SK-N-SH treated with all-trans-retinoic acid at 6 μM for 48 hours (cell line): ENCODE results near the gene COL6A3.

Experiments used
- ARNTL ChIP-seq: fragments of 450-650 bp; formaldehyde crosslinking; IDR thresholded peaks from 2 replicates; pipeline ENCODE4 v1.5.0; 2020; ENCODE audit warnings: low read depth, mild to moderate bottlenecking, moderate library complexity, borderline replicate concordance
- CSDC2 ChIP-seq: fragments of 250-450 bp; sonication (Bioruptor Pico); IDR thresholded peaks from 2 replicates; pipeline ENCODE4 v1.5.0; 2020; ENCODE audit warnings: mild to moderate bottlenecking, moderate library complexity
- TCF4 ChIP-seq: fragments of 250-450 bp; sonication (Bioruptor Pico); IDR thresholded peaks from 2 replicates; pipeline ENCODE4 v1.8.0; 2021; ENCODE audit warnings: mild to moderate bottlenecking, moderate library complexity, borderline replicate concordance
- TF ChIP-seq, protein P1 (sequence below): fragments of 250-450 bp; sonication (Bioruptor Pico); IDR thresholded peaks from 2 replicates; pipeline ENCODE4 v1.5.0; 2020; ENCODE audit warnings: mild to moderate bottlenecking, moderate library complexity
- TF ChIP-seq, protein P2 (sequence below): fragments of 250-450 bp; sonication (Bioruptor Pico); IDR thresholded peaks from 2 replicates; pipeline ENCODE4 v1.8.0; 2020; ENCODE audit warnings: mild to moderate bottlenecking, moderate library complexity, borderline replicate concordance

DNA sequence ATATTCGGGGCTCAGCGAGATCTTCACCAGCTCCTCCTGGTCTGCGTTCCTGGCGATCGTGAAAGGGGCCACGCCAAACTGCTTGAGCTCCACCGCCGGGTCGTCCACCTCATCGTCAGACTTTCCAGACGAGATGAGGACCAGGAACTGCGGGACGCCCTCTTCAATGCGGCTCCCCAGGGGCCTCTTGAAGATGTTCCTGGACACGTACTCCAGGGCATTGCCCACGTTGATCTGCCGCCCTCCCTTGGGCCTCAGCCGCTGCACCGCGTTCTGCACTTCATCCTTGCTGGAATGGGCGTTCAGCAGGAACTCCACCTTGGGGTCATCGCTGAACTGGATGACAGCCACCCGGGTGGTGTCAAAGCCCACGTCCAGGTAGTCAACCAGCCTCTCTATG lies 42.1 kb downstream of the COL6A3 start:
- TF ChIP-seq TCF4 (CRISPR knock-in tag) (no peak), CSDC2 (CRISPR knock-in tag) (no peak), ARNTL (no peak)
- TF ChIP-seq, protein P1, sequence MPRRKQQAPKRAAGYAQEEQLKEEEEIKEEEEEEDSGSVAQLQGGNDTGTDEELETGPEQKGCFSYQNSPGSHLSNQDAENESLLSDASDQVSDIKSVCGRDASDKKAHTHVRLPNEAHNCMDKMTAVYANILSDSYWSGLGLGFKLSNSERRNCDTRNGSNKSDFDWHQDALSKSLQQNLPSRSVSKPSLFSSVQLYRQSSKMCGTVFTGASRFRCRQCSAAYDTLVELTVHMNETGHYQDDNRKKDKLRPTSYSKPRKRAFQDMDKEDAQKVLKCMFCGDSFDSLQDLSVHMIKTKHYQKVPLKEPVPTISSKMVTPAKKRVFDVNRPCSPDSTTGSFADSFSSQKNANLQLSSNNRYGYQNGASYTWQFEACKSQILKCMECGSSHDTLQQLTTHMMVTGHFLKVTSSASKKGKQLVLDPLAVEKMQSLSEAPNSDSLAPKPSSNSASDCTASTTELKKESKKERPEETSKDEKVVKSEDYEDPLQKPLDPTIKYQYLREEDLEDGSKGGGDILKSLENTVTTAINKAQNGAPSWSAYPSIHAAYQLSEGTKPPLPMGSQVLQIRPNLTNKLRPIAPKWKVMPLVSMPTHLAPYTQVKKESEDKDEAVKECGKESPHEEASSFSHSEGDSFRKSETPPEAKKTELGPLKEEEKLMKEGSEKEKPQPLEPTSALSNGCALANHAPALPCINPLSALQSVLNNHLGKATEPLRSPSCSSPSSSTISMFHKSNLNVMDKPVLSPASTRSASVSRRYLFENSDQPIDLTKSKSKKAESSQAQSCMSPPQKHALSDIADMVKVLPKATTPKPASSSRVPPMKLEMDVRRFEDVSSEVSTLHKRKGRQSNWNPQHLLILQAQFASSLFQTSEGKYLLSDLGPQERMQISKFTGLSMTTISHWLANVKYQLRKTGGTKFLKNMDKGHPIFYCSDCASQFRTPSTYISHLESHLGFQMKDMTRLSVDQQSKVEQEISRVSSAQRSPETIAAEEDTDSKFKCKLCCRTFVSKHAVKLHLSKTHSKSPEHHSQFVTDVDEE = no peak
- TF ChIP-seq, protein P2, sequence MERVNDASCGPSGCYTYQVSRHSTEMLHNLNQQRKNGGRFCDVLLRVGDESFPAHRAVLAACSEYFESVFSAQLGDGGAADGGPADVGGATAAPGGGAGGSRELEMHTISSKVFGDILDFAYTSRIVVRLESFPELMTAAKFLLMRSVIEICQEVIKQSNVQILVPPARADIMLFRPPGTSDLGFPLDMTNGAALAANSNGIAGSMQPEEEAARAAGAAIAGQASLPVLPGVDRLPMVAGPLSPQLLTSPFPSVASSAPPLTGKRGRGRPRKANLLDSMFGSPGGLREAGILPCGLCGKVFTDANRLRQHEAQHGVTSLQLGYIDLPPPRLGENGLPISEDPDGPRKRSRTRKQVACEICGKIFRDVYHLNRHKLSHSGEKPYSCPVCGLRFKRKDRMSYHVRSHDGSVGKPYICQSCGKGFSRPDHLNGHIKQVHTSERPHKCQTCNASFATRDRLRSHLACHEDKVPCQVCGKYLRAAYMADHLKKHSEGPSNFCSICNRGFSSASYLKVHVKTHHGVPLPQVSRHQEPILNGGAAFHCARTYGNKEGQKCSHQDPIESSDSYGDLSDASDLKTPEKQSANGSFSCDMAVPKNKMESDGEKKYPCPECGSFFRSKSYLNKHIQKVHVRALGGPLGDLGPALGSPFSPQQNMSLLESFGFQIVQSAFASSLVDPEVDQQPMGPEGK (CRISPR knock-in tag) = no peak
